Neural progenitor cell (in vitro differentiated cells): ENCODE data around the gene MYO7B. TPM values are rescaled to one million over a fixed set of nuclear protein-coding genes. Genes with fewer than 3 reads are reported as not detected.

Experiments
- DNase-seq: peaks from one replicate; pipeline ENCODE4 v3.0.0-alpha.2; 2016; ENCODE audit warnings: low spot score
- H2AFZ ChIP-seq: fragments of 200-600 bp; sonication (generic); replicated peaks from 2 replicates; pipeline ENCODE4 v1.6.1; 2016; ENCODE audit warnings: antibody characterized with exemption
- H3F3A ChIP-seq: fragments of 200-600 bp; sonication (generic); 2 replicates; pipeline ENCODE4 v1.6.1; 2016; ENCODE audit warnings: antibody characterized with exemption, low read depth
- H3K27ac ChIP-seq: fragments of 200-600 bp; sonication (generic); 2 replicates; pipeline ENCODE4 v1.5.1; 2016; ENCODE audit warnings: mild to moderate bottlenecking
- H3K27me3 ChIP-seq: fragments of 200-600 bp; sonication (generic); 2 replicates; pipeline ENCODE4 v1.6.1; 2016; ENCODE audit warnings: mild to moderate bottlenecking, moderate library complexity
- H3K36me3 ChIP-seq: fragments of 200-600 bp; sonication (generic); 2 replicates; pipeline ENCODE4 v1.5.1; 2016
- H3K4me1 ChIP-seq: fragments of 200-600 bp; sonication (generic); 2 replicates; pipeline ENCODE4 v1.6.1; 2016; ENCODE audit warnings: mixed run types
- H3K4me2 ChIP-seq: fragments of 200-600 bp; sonication (generic); 2 replicates; pipeline ENCODE4 v1.6.1; 2016
- H3K4me3 ChIP-seq: fragments of 200-600 bp; sonication (generic); 2 replicates; pipeline ENCODE4 v1.5.1; 2016
- H3K79me2 ChIP-seq: fragments of 200-600 bp; sonication (generic); 2 replicates; pipeline ENCODE4 v1.6.1; 2016; ENCODE audit warnings: low read depth
- H3K9ac ChIP-seq: fragments of 200-600 bp; sonication (generic); 2 replicates; pipeline ENCODE4 v1.6.1; 2016
- H3K9me3 ChIP-seq: fragments of 200-600 bp; sonication (generic); 2 replicates; pipeline ENCODE4 v1.5.1; 2016; ENCODE audit warnings: low read depth
- H4K20me1 ChIP-seq: fragments of 200-600 bp; sonication (generic); 2 replicates; pipeline ENCODE4 v1.6.1; 2016; ENCODE audit warnings: low read depth
- H3K27ac Mint-ChIP-seq: 3 replicates; pipeline ENCODE4 v1.8.0; 2021; ENCODE audit warnings: mixed read lengths
- H3K27me3 Mint-ChIP-seq: 2 replicates; pipeline ENCODE4 v1.8.0; 2022; ENCODE audit warnings: low read depth, mild to moderate bottlenecking, inconsistent platforms, moderate library complexity, mixed read lengths; ENCODE audit not compliant: insufficient read depth
- H3K36me3 Mint-ChIP-seq: 3 replicates; pipeline ENCODE4 v1.8.0; 2021; ENCODE audit warnings: mixed read lengths
- H3K4me1 Mint-ChIP-seq: 3 replicates; pipeline ENCODE4 v1.8.0; 2021; ENCODE audit warnings: mixed read lengths
- H3K4me3 Mint-ChIP-seq: 3 replicates; pipeline ENCODE4 v1.8.0; 2021; ENCODE audit warnings: mild to moderate bottlenecking, moderate library complexity, mixed read lengths
- H3K9me3 Mint-ChIP-seq: 3 replicates; pipeline ENCODE4 v1.8.0; 2020; ENCODE audit warnings: mixed read lengths
- CTCF ChIP-seq: fragments of 200-600 bp; sonication (generic); IDR thresholded peaks from 2 replicates; pipeline ENCODE4 v1.5.1; 2017; ENCODE audit warnings: antibody characterized with exemption, mild to moderate bottlenecking
- EZH2 ChIP-seq: fragments of 200-600 bp; sonication (generic); IDR thresholded peaks from 2 replicates; pipeline ENCODE4 v1.6.1; 2017; ENCODE audit warnings: antibody characterized with exemption, mild to moderate bottlenecking, moderate library complexity
- EZH2phosphoT487 ChIP-seq: fragments of 200-600 bp; sonication (generic); IDR thresholded peaks from 2 replicates; pipeline ENCODE4 v1.6.1; 2017; ENCODE audit warnings: antibody characterized with exemption
- total RNA-seq: library from RNA; depleted of rRNA; stranded (reverse); fragments of >200 nt; gene quantifications from 2 replicates; pipeline ENCODE4 v1.2.3, GENCODE V29; 2015; ENCODE audit warnings: low replicate concordance

The MYO7B gene
- total RNA-seq, 1 donor from 2014 or later, result not detected

- Histone ChIP-seq H3K27me3 (no peaks in the 10 kb centered on the region), H4K20me1 (no peaks in the 10 kb centered on the region), H3K79me2 (no peaks in the 10 kb centered on the region), H3F3A (no peaks in the 10 kb centered on the region), H2AFZ (no peak overlapping the region), H3K4me1 (no peaks in the 10 kb centered on the region), H3K9me3 (no peaks in the 10 kb centered on the region), H3K4me3 (no peak overlapping the region), H3K4me2 (no peak overlapping the region), H3K36me3 (no peaks in the 10 kb centered on the region), H3K27ac (no peak overlapping the region), H3K9ac (no peak overlapping the region)
- DNase-seq, result no peak
- Mint-ChIP-seq H3K9me3 (no peaks in the 10 kb centered on the region), H3K27me3 (peaks cover 9% of the 10 kb centered on the region), H3K4me3 (no peak overlapping the region), H3K36me3 (no peaks in the 10 kb centered on the region), H3K4me1 (peaks cover 12% of the 10 kb centered on the region), H3K27ac (no peak overlapping the region)
- TF ChIP-seq EZH2, result no peak
- TF ChIP-seq CTCF, result no peak
- no peak for TF ChIP-seq EZH2phosphoT487
Observed at GRCh38 chr2:127579231-127579630, 43.7 kb downstream of the MYO7B start.

- Mint-ChIP-seq H3K27me3 (peaks cover 9% of the 10 kb centered on the region), H3K4me3 (no peak overlapping the region), H3K27ac (no peak overlapping the region), H3K9me3 (no peaks in the 10 kb centered on the region), H3K4me1 (peaks cover 12% of the 10 kb centered on the region), H3K36me3 (no peaks in the 10 kb centered on the region)
- Histone ChIP-seq H3K27ac (no peak overlapping the region), H3K4me1 (no peaks in the 10 kb centered on the region), H3K9me3 (no peaks in the 10 kb centered on the region), H3K4me3 (no peak overlapping the region), H3F3A (no peaks in the 10 kb centered on the region), H4K20me1 (no peaks in the 10 kb centered on the region), H3K9ac (no peak overlapping the region), H2AFZ (no peak overlapping the region), H3K79me2 (no peaks in the 10 kb centered on the region), H3K4me2 (no peak overlapping the region), H3K36me3 (no peaks in the 10 kb centered on the region), H3K27me3 (no peaks in the 10 kb centered on the region)
- DNase-seq, result no peak
- no peak for TF ChIP-seq CTCF
- no peak for TF ChIP-seq EZH2
- no peak for TF ChIP-seq EZH2phosphoT487
Observed at GRCh38 chr2:127580167-127581049, 44.9 kb downstream of the MYO7B start.

- Histone ChIP-seq H2AFZ (no peak overlapping the region), H3K4me1 (no peaks in the 10 kb centered on the region), H3K4me2 (no peak overlapping the region), H3K9me3 (no peaks in the 10 kb centered on the region), H3F3A (no peaks in the 10 kb centered on the region), H3K79me2 (no peaks in the 10 kb centered on the region), H3K36me3 (no peaks in the 10 kb centered on the region), H3K9ac (no peak overlapping the region), H3K27ac (no peak overlapping the region), H3K4me3 (no peak overlapping the region), H3K27me3 (no peaks in the 10 kb centered on the region), H4K20me1 (no peaks in the 10 kb centered on the region)
- Mint-ChIP-seq H3K4me3 (no peak overlapping the region), H3K27me3 (peaks cover 7% of the 10 kb centered on the region), H3K36me3 (no peaks in the 10 kb centered on the region), H3K9me3 (no peaks in the 10 kb centered on the region), H3K27ac (no peak overlapping the region), H3K4me1 (peaks cover 12% of the 10 kb centered on the region)
- no peak for DNase-seq
- TF ChIP-seq EZH2, result no peak
- no peak for TF ChIP-seq CTCF
Observed at GRCh38 chr2:127581050-127581345, 45.5 kb downstream of the MYO7B start.
